PFSK-1 (cell line): Measurements from ENCODE around the gene ADCY1.

Experiments
- POLR2AphosphoS5 ChIP-seq: IDR thresholded peaks from 2 replicates; pipeline ENCODE4 v1.6.1; 2012; ENCODE audit warnings: low read depth, mild to moderate bottlenecking, control low read depth, low read length, moderate library complexity
- SIN3A ChIP-seq: IDR thresholded peaks from 2 replicates; pipeline ENCODE4 v1.6.1; 2012; ENCODE audit warnings: mild to moderate bottlenecking, low read length, moderate library complexity, borderline replicate concordance; ENCODE audit not compliant: insufficient read depth
- TAF1 ChIP-seq: IDR thresholded peaks from 2 replicates; pipeline ENCODE4 v1.6.1; 2012; ENCODE audit warnings: low read length, control low read depth, borderline replicate concordance; ENCODE audit not compliant: insufficient read depth
- TF ChIP-seq, protein P1 (sequence below), 2 experiments: IDR thresholded peaks; 2 replicates each; pipeline versions ENCODE4 v1.6.1 to v1.8.0; 2011 to 2012; ENCODE audit warnings: low read depth in 2 of 2, low read length in 2 of 2, control low read depth in 1 of 2, inconsistent platforms in 1 of 2, mild to moderate bottlenecking in 1 of 2, moderate library complexity in 1 of 2; ENCODE audit not compliant: insufficient read depth in 1 of 2

DNA sequence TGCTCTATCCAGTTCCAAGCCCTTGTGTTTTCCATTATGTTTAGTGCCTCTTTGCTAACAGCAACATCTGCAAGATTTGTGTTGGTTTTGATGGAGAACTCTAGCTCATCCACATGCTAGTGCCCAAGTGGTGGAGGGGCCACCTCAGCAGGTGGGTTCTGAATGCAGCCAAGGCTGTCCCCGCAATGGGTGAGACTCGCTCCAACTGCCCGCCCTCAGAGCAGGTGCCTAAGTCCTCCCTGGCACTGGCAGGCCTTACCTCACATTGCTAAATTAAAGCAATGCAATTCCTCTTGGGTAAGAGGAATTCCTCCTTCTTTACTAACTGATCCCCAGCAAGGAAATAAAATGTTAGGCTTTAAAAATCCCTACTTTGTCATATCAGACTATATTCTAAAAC is 146.8 kb downstream of the ADCY1 start:
- TF ChIP-seq TAF1 (no peak), POLR2AphosphoS5 (no peak), SIN3A (no peak)
- TF ChIP-seq, protein P1, sequence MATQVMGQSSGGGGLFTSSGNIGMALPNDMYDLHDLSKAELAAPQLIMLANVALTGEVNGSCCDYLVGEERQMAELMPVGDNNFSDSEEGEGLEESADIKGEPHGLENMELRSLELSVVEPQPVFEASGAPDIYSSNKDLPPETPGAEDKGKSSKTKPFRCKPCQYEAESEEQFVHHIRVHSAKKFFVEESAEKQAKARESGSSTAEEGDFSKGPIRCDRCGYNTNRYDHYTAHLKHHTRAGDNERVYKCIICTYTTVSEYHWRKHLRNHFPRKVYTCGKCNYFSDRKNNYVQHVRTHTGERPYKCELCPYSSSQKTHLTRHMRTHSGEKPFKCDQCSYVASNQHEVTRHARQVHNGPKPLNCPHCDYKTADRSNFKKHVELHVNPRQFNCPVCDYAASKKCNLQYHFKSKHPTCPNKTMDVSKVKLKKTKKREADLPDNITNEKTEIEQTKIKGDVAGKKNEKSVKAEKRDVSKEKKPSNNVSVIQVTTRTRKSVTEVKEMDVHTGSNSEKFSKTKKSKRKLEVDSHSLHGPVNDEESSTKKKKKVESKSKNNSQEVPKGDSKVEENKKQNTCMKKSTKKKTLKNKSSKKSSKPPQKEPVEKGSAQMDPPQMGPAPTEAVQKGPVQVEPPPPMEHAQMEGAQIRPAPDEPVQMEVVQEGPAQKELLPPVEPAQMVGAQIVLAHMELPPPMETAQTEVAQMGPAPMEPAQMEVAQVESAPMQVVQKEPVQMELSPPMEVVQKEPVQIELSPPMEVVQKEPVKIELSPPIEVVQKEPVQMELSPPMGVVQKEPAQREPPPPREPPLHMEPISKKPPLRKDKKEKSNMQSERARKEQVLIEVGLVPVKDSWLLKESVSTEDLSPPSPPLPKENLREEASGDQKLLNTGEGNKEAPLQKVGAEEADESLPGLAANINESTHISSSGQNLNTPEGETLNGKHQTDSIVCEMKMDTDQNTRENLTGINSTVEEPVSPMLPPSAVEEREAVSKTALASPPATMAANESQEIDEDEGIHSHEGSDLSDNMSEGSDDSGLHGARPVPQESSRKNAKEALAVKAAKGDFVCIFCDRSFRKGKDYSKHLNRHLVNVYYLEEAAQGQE (IDR thresholded peaks at IDR 0.05; ENCODE audit: insufficient read depth in 1 of 2, low read depth in 2 of 2, low read length in 2 of 2) = no peak
